ENCODE results near the gene TFDP1.

TFDP1 gene

GRCh38 chr13:113650275-113650674, 65.7 kb downstream of the TFDP1 start:
- Histone ChIP-seq H3K4me3 (replicated peaks; ENCODE audit: low read depth, low read length) (no peak overlapping the region), H3K36me3 (ENCODE audit: control insufficient read depth, insufficient read depth, low read length) (no peaks in the 10 kb centered on the region), H3K27me3 (replicated peaks; ENCODE audit: control insufficient read depth, insufficient read depth, low read length) (no peaks in the 10 kb centered on the region)
- no peak for TF ChIP-seq CTCF (IDR thresholded peaks at IDR 0.05; ENCODE audit: insufficient read depth, low read length, poor library complexity, severe bottlenecking)
- DNase-seq (ENCODE audit: extremely low read depth, insufficient read length): no peak

GRCh38 chr13:113650731-113651148, 66.2 kb downstream of the TFDP1 start:
- no peak for DNase-seq (ENCODE audit: extremely low read depth, insufficient read length)
- Histone ChIP-seq H3K27me3 (replicated peaks; ENCODE audit: control insufficient read depth, insufficient read depth, low read length) (no peaks in the 10 kb centered on the region), H3K4me3 (replicated peaks; ENCODE audit: low read depth, low read length) (no peak overlapping the region), H3K36me3 (ENCODE audit: control insufficient read depth, insufficient read depth, low read length) (no peaks in the 10 kb centered on the region)
- TF ChIP-seq CTCF (IDR thresholded peaks at IDR 0.05; ENCODE audit: insufficient read depth, low read length, poor library complexity, severe bottlenecking): no peak

- Histone ChIP-seq H3K4me3 (replicated peaks; ENCODE audit: low read depth, low read length) (no peak overlapping the region), H3K27me3 (replicated peaks; ENCODE audit: control insufficient read depth, insufficient read depth, low read length) (no peaks in the 10 kb centered on the region), H3K36me3 (ENCODE audit: control insufficient read depth, insufficient read depth, low read length) (no peaks in the 10 kb centered on the region)
- no peak for DNase-seq (ENCODE audit: extremely low read depth, insufficient read length)
- TF ChIP-seq CTCF (IDR thresholded peaks at IDR 0.05; ENCODE audit: insufficient read depth, low read length, poor library complexity, severe bottlenecking): no peak
Measured at GRCh38 chr13:113651511-113652403, 67.2 kb downstream of the TFDP1 start.

- no peak for TF ChIP-seq CTCF (IDR thresholded peaks at IDR 0.05; ENCODE audit: insufficient read depth, low read length, poor library complexity, severe bottlenecking)
- no peak for DNase-seq (ENCODE audit: extremely low read depth, insufficient read length)
- Histone ChIP-seq H3K36me3 (ENCODE audit: control insufficient read depth, insufficient read depth, low read length) (no peaks in the 10 kb centered on the region), H3K27me3 (replicated peaks; ENCODE audit: control insufficient read depth, insufficient read depth, low read length) (no peaks in the 10 kb centered on the region), H3K4me3 (replicated peaks; ENCODE audit: low read depth, low read length) (no peak overlapping the region)
Measured at GRCh38 chr13:113652404-113653263, 68.1 kb downstream of the TFDP1 start.

- Histone ChIP-seq H3K27me3 (replicated peaks; ENCODE audit: control insufficient read depth, insufficient read depth, low read length) (no peaks in the 10 kb centered on the region), H3K36me3 (ENCODE audit: control insufficient read depth, insufficient read depth, low read length) (no peaks in the 10 kb centered on the region), H3K4me3 (replicated peaks; ENCODE audit: low read depth, low read length) (no peak overlapping the region)
- no peak for TF ChIP-seq CTCF (IDR thresholded peaks at IDR 0.05; ENCODE audit: insufficient read depth, low read length, poor library complexity, severe bottlenecking)
- no peak for DNase-seq (ENCODE audit: extremely low read depth, insufficient read length)
Measured at GRCh38 chr13:113653264-113654174, 69.0 kb downstream of the TFDP1 start.

All from GM06990 (cell line).